Epithelial cell of prostate (primary cell): ENCODE data around the gene RPTN.

ENCODE experiments used
- DNase-seq: peaks from one replicate; pipeline ENCODE4 v3.0.0-alpha.2; 2011; ENCODE audit warnings: low read depth, low spot score
- H3K27ac ChIP-seq: fragments of 450-650 bp; 2 replicates; pipeline ENCODE4 v1.5.1; 2017; ENCODE audit warnings: mild to moderate bottlenecking

The RPTN gene

GRCh38 chr1:152159144-152159543, at the start of gene RPTN:
Gene RPTN, minus strand, starts transcription at chr1:152159228. Its CDS starts 1,339 bp downstream, at chr1:152157889.
- DNase-seq: no peak
- no peak within 1 kb of the TSS for H3K27ac ChIP-seq

- H3K27ac ChIP-seq: no peak overlapping the region
- no peak for DNase-seq
Observed at GRCh38 chr1:152198982-152199381, 40.0 kb upstream of the RPTN start.

- no peak for DNase-seq
- no peak overlapping the region for H3K27ac ChIP-seq
Observed at GRCh38 chr1:152197361-152197941, 38.4 kb upstream of the RPTN start.

GRCh38 chr1:152191711-152192110, 32.7 kb upstream of the RPTN start:
- H3K27ac ChIP-seq: peak overlapping the region; percentile 80

GRCh38 chr1:152191260-152191659, 32.2 kb upstream of the RPTN start:
- DNase-seq: no peak
- H3K27ac ChIP-seq: peak overlapping the region; percentile 80

More at GRCh38 chr1:152191711-152192110, 32.7 kb upstream of the RPTN start:
- DNase-seq: no peak

GRCh38 chr1:152190589-152190988, 31.6 kb upstream of the RPTN start:
- no peak for DNase-seq
- H3K27ac ChIP-seq: peak overlapping the region; percentile 80

GRCh38 chr1:152189657-152190442, 30.8 kb upstream of the RPTN start:
- H3K27ac ChIP-seq: peak overlapping the region; percentile 80
- no peak for DNase-seq

GRCh38 chr1:152188673-152189591, 29.9 kb upstream of the RPTN start:
- peak overlapping the region; percentile 80 for H3K27ac ChIP-seq
- DNase-seq: no peak

- DNase-seq: no peak
- peak overlapping the region; percentile 58 for H3K27ac ChIP-seq
Observed at GRCh38 chr1:152186556-152187285, 27.7 kb upstream of the RPTN start.

- DNase-seq: no peak
- peak overlapping the region; percentile 58 for H3K27ac ChIP-seq
Observed at GRCh38 chr1:152185544-152186391, 26.7 kb upstream of the RPTN start.

- peak; percentile 92 for DNase-seq
- H3K27ac ChIP-seq: peak overlapping the region; percentile 90
Observed at GRCh38 chr1:152182944-152183361, 23.9 kb upstream of the RPTN start.

GRCh38 chr1:152182431-152182830, 23.4 kb upstream of the RPTN start:
- peak overlapping the region; percentile 90 for H3K27ac ChIP-seq
- DNase-seq: no peak

- no peak for DNase-seq
- peak overlapping the region; percentile 60 for H3K27ac ChIP-seq
Observed at GRCh38 chr1:152179566-152179965, 20.5 kb upstream of the RPTN start.

GRCh38 chr1:152170287-152170905, 11.4 kb upstream of the RPTN start:
- DNase-seq: no peak

GRCh38 chr1:152169366-152170025, 10.5 kb upstream of the RPTN start:
- no peak overlapping the region for H3K27ac ChIP-seq
- DNase-seq: no peak

More at GRCh38 chr1:152170287-152170905, 11.4 kb upstream of the RPTN start:
- no peak overlapping the region for H3K27ac ChIP-seq

GRCh38 chr1:152168535-152168868, 9.5 kb upstream of the RPTN start:
- H3K27ac ChIP-seq: peak overlapping the region; percentile 84
- no peak for DNase-seq

- DNase-seq: peak; percentile 98
- peak overlapping the region; percentile 84 for H3K27ac ChIP-seq
Observed at GRCh38 chr1:152167835-152168534, 9.0 kb upstream of the RPTN start.

GRCh38 chr1:152166966-152167365, 7.9 kb upstream of the RPTN start:
- DNase-seq: no peak
- peak overlapping the region; percentile 84 for H3K27ac ChIP-seq
